H1 (cell line): ENCODE measurements around the gene EPG5. TPM values are rescaled to one million over a fixed set of nuclear protein-coding genes. Genes with fewer than 3 reads are reported as not detected.

Experiments
- CTCF ChIA-PET: fragments of 300-600 bp; sonication (Branson Sonifier 250); formaldehyde crosslinking; loops from one replicate; lab custom pipeline; 2021; ENCODE audit not compliant: partially characterized antibody; lab: Charles Lee
- POLR2A ChIA-PET: fragments of 300-600 bp; sonication (Branson Sonifier 250); formaldehyde crosslinking; loops from one replicate; lab custom pipeline; 2021; ENCODE audit warnings: inconsistent platforms; ENCODE audit not compliant: partially characterized antibody; lab: Charles Lee
- DNase-seq, 2 experiments: peaks; one replicate each; pipeline versions ENCODE4 v3.0.0 to v3.0.0-alpha.2; 2010 to 2022; ENCODE audit warnings: low spot score in 2 of 2, low read depth in 1 of 2, mixed read lengths in 1 of 2
- FAIRE-seq: peaks from 2 replicates; lab custom pipeline; 2011; peaks lifted over from hg19 to GRCh38; lab: Jason Lieb, UNC
- H2AFZ ChIP-seq: 2 replicates; pipeline ENCODE4 v1.8.1; 2012; ENCODE audit warnings: low read length, inconsistent platforms
- H2AK5ac ChIP-seq: 2 replicates; pipeline ENCODE4 v1.6.1; 2013; ENCODE audit warnings: low read depth, low read length
- H2BK120ac ChIP-seq: replicated peaks from 2 replicates; pipeline ENCODE3; 2013; ENCODE audit warnings: low read depth, low read length, inconsistent platforms
- H2BK12ac ChIP-seq: 2 replicates; pipeline ENCODE4 v1.6.1; 2013; ENCODE audit warnings: low read depth, low read length
- H2BK15ac ChIP-seq: 2 replicates; pipeline ENCODE4 v1.6.1; 2013; ENCODE audit warnings: low read length
- H2BK20ac ChIP-seq: 2 replicates; pipeline ENCODE4 v1.6.1; 2013; ENCODE audit warnings: low read length
- H2BK5ac ChIP-seq: 2 replicates; pipeline ENCODE4 v1.6.1; 2013; ENCODE audit warnings: low read depth, low read length
- H3K14ac ChIP-seq: 2 replicates; pipeline ENCODE4 v1.6.1; 2013; ENCODE audit warnings: inconsistent platforms; ENCODE audit not compliant: insufficient read length
- H3K18ac ChIP-seq: 2 replicates; pipeline ENCODE4 v1.6.1; 2013; ENCODE audit warnings: low read length; ENCODE audit errors: extremely low read depth
- H3K23ac ChIP-seq: 2 replicates; pipeline ENCODE4 v1.6.1; 2013; ENCODE audit warnings: inconsistent platforms; ENCODE audit not compliant: insufficient read length
- H3K23me2 ChIP-seq: 2 replicates; pipeline ENCODE4 v1.6.1; 2013; ENCODE audit warnings: low read depth, low read length
- H3K27ac ChIP-seq: 2 replicates; pipeline ENCODE4 v1.6.1; 2011; ENCODE audit warnings: low read depth, low read length, inconsistent platforms
- H3K27me3 ChIP-seq, 4 experiments: replicated peaks in 1 of 4; 1 replicate in 1 of 4; 2 replicates in 3 of 4; pipeline versions ENCODE4 v1.6.1 to v1.8.1; 2011 to 2013; ENCODE audit warnings: low read length in 3 of 4, mild to moderate bottlenecking in 3 of 4, inconsistent platforms in 2 of 4, mixed read lengths in 2 of 4, moderate library complexity in 1 of 4; ENCODE audit not compliant: control insufficient read depth in 3 of 4, insufficient read depth in 3 of 4; ENCODE audit errors: extremely low read depth in 1 of 4
- H3K36me3 ChIP-seq, 4 experiments: 2 replicates each; pipeline versions ENCODE4 v1.6.1 to v1.8.1; 2011 to 2013; ENCODE audit warnings: mild to moderate bottlenecking in 4 of 4, low read length in 3 of 4, moderate library complexity in 2 of 4, control low read depth in 1 of 4, inconsistent platforms in 1 of 4; ENCODE audit not compliant: insufficient read depth in 4 of 4, control insufficient read depth in 2 of 4
- H3K4ac ChIP-seq: replicated peaks from 2 replicates; pipeline ENCODE3; 2013; ENCODE audit warnings: low read length, low read depth, mixed read lengths, inconsistent platforms; ENCODE audit not compliant: insufficient read length
- H3K4me1 ChIP-seq, 4 experiments: replicated peaks in 1 of 4; 1 replicate in 1 of 4; 2 replicates in 3 of 4; pipeline versions ENCODE4 v1.6.1 to v1.8.1; 2011 to 2013; ENCODE audit warnings: low read length in 3 of 4, inconsistent platforms in 2 of 4, mixed read lengths in 1 of 4; ENCODE audit not compliant: insufficient read depth in 4 of 4, control insufficient read depth in 3 of 4
- H3K4me2 ChIP-seq, 2 experiments: 2 replicates each; pipeline versions ENCODE4 v1.6.1 to v1.8.1; 2011 to 2013; ENCODE audit warnings: low read depth in 2 of 2, low read length in 2 of 2, control low read depth in 1 of 2, inconsistent platforms in 1 of 2, mild to moderate bottlenecking in 1 of 2; ENCODE audit not compliant: insufficient read depth in 1 of 2
- H3K4me3 ChIP-seq, 4 experiments: fragments of 200-600, 300-600 bp in 1 of 4; sonication (generic), shearing (Covaris generic), sonication (Bioruptor Twin) in 1 of 4; 2 replicates each; pipeline versions ENCODE4 v1.5.1 to v1.8.1; 2011 to 2016; ENCODE audit warnings: low read length in 4 of 4, low read depth in 3 of 4, control low read depth in 2 of 4, inconsistent platforms in 2 of 4, mild to moderate bottlenecking in 2 of 4, mixed read lengths in 1 of 4, moderate library complexity in 1 of 4; ENCODE audit not compliant: insufficient read depth in 2 of 4; ENCODE audit errors: extremely low read depth in 1 of 4
- H3K56ac ChIP-seq: replicated peaks from 2 replicates; pipeline ENCODE3; 2013; ENCODE audit warnings: low read depth, mild to moderate bottlenecking, mixed read lengths, low read length, inconsistent platforms; ENCODE audit not compliant: insufficient read length
- H3K79me1 ChIP-seq: 2 replicates; pipeline ENCODE4 v1.6.1; 2013; ENCODE audit warnings: low read depth, low read length, control low read depth
- H3K79me2 ChIP-seq, 2 experiments: 2 replicates each; pipeline versions ENCODE4 v1.6.1 to v1.8.1; 2012 to 2013; ENCODE audit warnings: low read length in 2 of 2, mild to moderate bottlenecking in 2 of 2, inconsistent platforms in 1 of 2; ENCODE audit not compliant: insufficient read depth in 2 of 2, control insufficient read depth in 1 of 2
- H3K9ac ChIP-seq, 4 experiments: replicated peaks in 1 of 4; 1 replicate in 1 of 4; 2 replicates in 3 of 4; pipeline versions ENCODE4 v1.6.1 to v1.8.1; 2011 to 2013; ENCODE audit warnings: low read depth in 3 of 4, low read length in 3 of 4, control low read depth in 2 of 4, mild to moderate bottlenecking in 2 of 4, moderate library complexity in 2 of 4, inconsistent platforms in 1 of 4; ENCODE audit errors: extremely low read depth in 1 of 4
- H3K9me3 ChIP-seq, 2 experiments: 2 replicates each; pipeline versions ENCODE4 v1.6.1 to v1.8.1; 2012 to 2013; ENCODE audit warnings: mild to moderate bottlenecking in 2 of 2, moderate library complexity in 2 of 2, control low read depth in 1 of 2, inconsistent platforms in 1 of 2, low read depth in 1 of 2, low read length in 1 of 2, mixed read lengths in 1 of 2; ENCODE audit not compliant: insufficient read depth in 2 of 2
- H4K20me1 ChIP-seq, 2 experiments: replicated peaks in 1 of 2; 2 replicates each; pipeline versions ENCODE3 to v1.8.1; 2011 to 2013; ENCODE audit warnings: inconsistent platforms in 2 of 2, low read length in 2 of 2, mild to moderate bottlenecking in 1 of 2; ENCODE audit not compliant: insufficient read depth in 2 of 2, control insufficient read depth in 1 of 2
- H4K5ac ChIP-seq: 2 replicates; pipeline ENCODE4 v1.6.1; 2013; ENCODE audit warnings: low read length, low read depth, mixed read lengths, inconsistent platforms; ENCODE audit not compliant: insufficient read length
- H4K8ac ChIP-seq: 2 replicates; pipeline ENCODE4 v1.8.0; 2013; ENCODE audit warnings: mild to moderate bottlenecking, moderate library complexity, low read length, inconsistent platforms; ENCODE audit not compliant: insufficient read depth; ENCODE audit errors: extremely low read depth
- H4K91ac ChIP-seq: replicated peaks from 2 replicates; pipeline ENCODE3; 2013; ENCODE audit warnings: low read length, mixed read lengths, inconsistent platforms; ENCODE audit not compliant: insufficient read length
- ATF2 ChIP-seq: IDR thresholded peaks from 2 replicates; pipeline ENCODE4 v1.6.1; 2012; ENCODE audit warnings: low read length, inconsistent platforms
- BCL11A ChIP-seq, 2 experiments: IDR thresholded peaks; one replicate each; pipeline ENCODE4 v1.6.1; 2011; ENCODE audit warnings: low read depth in 2 of 2, low read length in 2 of 2, mild to moderate bottlenecking in 2 of 2
- CBX8 ChIP-seq: fragments of 300-800, 300-1000 bp; sonication (generic); IDR thresholded peaks from 2 replicates; pipeline ENCODE4 v1.7.1; 2016; ENCODE audit warnings: low read depth, low read length, borderline replicate concordance
- CHD2 ChIP-seq: IDR thresholded peaks from 2 replicates; pipeline ENCODE4 v1.6.1; 2012; ENCODE audit warnings: low read length, improper control_type of control experiment
- JUN ChIP-seq: IDR thresholded peaks from 2 replicates; pipeline ENCODE4 v1.6.1; 2011; ENCODE audit warnings: low read depth, mild to moderate bottlenecking, improper control_type of control experiment, low read length
- JUND ChIP-seq: IDR thresholded peaks from 2 replicates; pipeline ENCODE4 v1.6.1; 2011; ENCODE audit warnings: mild to moderate bottlenecking, improper control_type of control experiment, low read length
- MAFK ChIP-seq: IDR thresholded peaks from 2 replicates; pipeline ENCODE4 v1.6.1; 2012; ENCODE audit warnings: low read depth, mild to moderate bottlenecking, improper control_type of control experiment, low read length
- NRF1 ChIP-seq: IDR thresholded peaks from 2 replicates; pipeline ENCODE4 v1.6.1; 2011; ENCODE audit warnings: mild to moderate bottlenecking, low read depth, low read length, improper control_type of control experiment
- PHF8 ChIP-seq: fragments of 200-600 bp; sonication (generic); conservative IDR thresholded peaks from 2 replicates; pipeline ENCODE4 v1.7.1; 2012; ENCODE audit warnings: low read depth, mild to moderate bottlenecking, inconsistent platforms, low read length, moderate library complexity
- POLR2A ChIP-seq, 2 experiments: IDR thresholded peaks; 1 replicate in 1 of 2; 2 replicates in 1 of 2; pipeline ENCODE4 v1.6.1; 2011; ENCODE audit warnings: low read depth in 2 of 2, low read length in 2 of 2, mild to moderate bottlenecking in 2 of 2; ENCODE audit errors: control extremely low read depth in 1 of 2
- RAD21 ChIP-seq, 2 experiments: IDR thresholded peaks in 1 of 2; conservative IDR thresholded peaks in 1 of 2; 2 replicates each; pipeline ENCODE4 v1.6.1; 2011; ENCODE audit warnings: low read depth in 2 of 2, low read length in 2 of 2, improper control_type of control experiment in 1 of 2, inconsistent platforms in 1 of 2, mild to moderate bottlenecking in 1 of 2, moderate library complexity in 1 of 2
- RBBP5 ChIP-seq: IDR thresholded peaks from 2 replicates; pipeline ENCODE4 v1.7.1; 2012; ENCODE audit warnings: low read depth, mild to moderate bottlenecking, inconsistent platforms, low read length, moderate library complexity, borderline replicate concordance
- RFX5 ChIP-seq: IDR thresholded peaks from 2 replicates; pipeline ENCODE4 v1.6.1; 2011; ENCODE audit warnings: low read depth, low read length, improper control_type of control experiment, borderline replicate concordance
- SP1 ChIP-seq: IDR thresholded peaks from 2 replicates; pipeline ENCODE4 v1.6.1; 2011; ENCODE audit warnings: low read depth, low read length
- WGBS, 2 experiments: shearing (Covaris generic) in 1 of 2; methylation state at CpG; one replicate each; pipeline versions ENCODE4 v1.1.6 to v1.1.7; 2013 to 2015; ENCODE audit warnings: low lambda C conversion rate in 2 of 2, mixed read lengths in 2 of 2, inconsistent platforms in 1 of 2, low coverage in 1 of 2, missing lambda C conversion rate in 1 of 2; ENCODE audit not compliant: insufficient replicate concordance in 2 of 2, insufficient coverage in 1 of 2, insufficient read length in 1 of 2; ENCODE audit errors: extremely low coverage in 1 of 2, missing lambda C conversion rate in 1 of 2; 5-methylcytosine and 5-hydroxymethylcytosine counted together
- polyA plus RNA-seq, 7 experiments: library from polyadenylated mRNA; depleted of rRNA in 3 of 7; stranded (reverse) in 5 of 7; unstranded in 2 of 7; fragments of >200 nt in 5 of 7; fragments of 200-250 nt in 2 of 7; gene quantifications; 1 replicate in 5 of 7; 2 replicates in 1 of 7; 4 replicates in 1 of 7; pipeline versions ENCODE4 v1.2.1 to v1.2.3, GENCODE V29; 2011 to 2013; ENCODE audit warnings: missing spikeins in 2 of 7, mixed read lengths in 2 of 7
- total RNA-seq: library from RNA; stranded (reverse); fragmentation: NEBNext Ultra II Directional; extraction: Animal tissue kit (Norgen Biotek cat#: 25700); gene quantifications from 2 replicates; pipeline ENCODE4 v1.2.1, GENCODE V29; 2021

EPG5 gene
- total and polyA plus RNA-seq, 2 of the 8 experiments (the other 6 are each of a cell fraction or from before 2014, with no cell fraction given), result 14.1 to 18.3 TPM

- no peak overlapping the region for H3K27ac ChIP-seq
- H4K8ac ChIP-seq, result no peak overlapping the region
- H2BK5ac ChIP-seq, result no peak overlapping the region
- peaks cover 6 to 34% (median 19%) of the 10 kb centered on the region in 4 experiments for H3K36me3 ChIP-seq
- H3K79me2 ChIP-seq, result no peaks in the 10 kb centered on the region
- no peak overlapping the region for H3K4ac ChIP-seq
- no peak overlapping the region for H3K4me3 ChIP-seq
- no peaks in the 10 kb centered on the region for H3K23me2 ChIP-seq
- CTCF ChIA-PET, result interaction anchor here (1.6 kb wide), 1 partner anchor 138 kb away, joined by 3 read pairs; no protein-coding TSS in a partner anchor
- H3K23ac ChIP-seq, result no peak overlapping the region
- H3K18ac ChIP-seq, result no peak overlapping the region
- no peak overlapping the region for H3K14ac ChIP-seq
- DNase-seq, result no peak
- H4K5ac ChIP-seq, result no peak overlapping the region
- H2BK12ac ChIP-seq, result no peak overlapping the region
- no peak overlapping the region for H4K91ac ChIP-seq
- no peak overlapping the region for H2BK15ac ChIP-seq
- H2BK20ac ChIP-seq, result no peak overlapping the region
- no peaks in the 10 kb centered on the region for H3K9me3 ChIP-seq
- no peaks in the 10 kb centered on the region for H3K79me1 ChIP-seq
- H2BK120ac ChIP-seq, result no peak overlapping the region
- POLR2A ChIA-PET, result no interaction called here
- no peaks in the 10 kb centered on the region for H3K27me3 ChIP-seq
- H3K56ac ChIP-seq, result no peak overlapping the region
- H3K4me2 ChIP-seq, result no peak overlapping the region
- no peaks in the 10 kb centered on the region for H3K4me1 ChIP-seq
- H2AFZ ChIP-seq, result no peak overlapping the region
- H3K9ac ChIP-seq, result no peak overlapping the region
- FAIRE-seq, result no peak
- H4K20me1 ChIP-seq, result no peaks in the 10 kb centered on the region
- 88% methylated on average over 1 of the region's 1 CpG; no CpG with 5 or more reads in 1 of the 2 experiments for WGBS, 2 experiments
- H2AK5ac ChIP-seq, result no peak overlapping the region
- TF ChIP-seq PHF8 (no peak), ATF2 (no peak), JUND (no peak), JUN (no peak), CBX8 (no peak), NRF1 (no peak), RBBP5 (no peak), RAD21 (IDR thresholded peaks at IDR 0.05 in 1 of 2, conservative IDR thresholded peaks at IDR 0.05 in 1 of 2; ENCODE audit: low read depth in 2 of 2, low read length in 2 of 2) (no peak), SP1 (no peak), RFX5 (no peak), CHD2 (no peak), MAFK (no peak), BCL11A (IDR thresholded peaks at IDR 0.05; ENCODE audit: low read depth in 2 of 2, low read length in 2 of 2) (no peak), POLR2A (IDR thresholded peaks at IDR 0.05; ENCODE audit: control extremely low read depth in 1 of 2, low read depth in 2 of 2, low read length in 2 of 2) (no peak)
Observed at GRCh38 chr18:45863469-45863868, 103.7 kb downstream of the EPG5 start.
